ENCODE results near the gene COMTD1.

COMTD1 gene

GRCh38 chr10:75186310-75186709 lies 49.4 kb downstream of the COMTD1 start:
- Histone ChIP-seq H3K27ac (ENCODE audit: extremely low read depth, low read depth, low read length) (no peak overlapping the region), H3K36me3 (ENCODE audit: control insufficient read depth in 2 of 2, insufficient read depth in 1 of 2, low read length in 2 of 2) (no peaks in the 10 kb centered on the region), H3K9me3 (ENCODE audit: control insufficient read depth, insufficient read depth, low read depth, low read length) (no peaks in the 10 kb centered on the region), H3K4me1 (ENCODE audit: control insufficient read depth, insufficient read depth, low read length) (no peaks in the 10 kb centered on the region), H3K4me3 (ENCODE audit: low read depth, low read length) (no peak overlapping the region)
- ChIA-PET POLR2A (interaction anchor here (0.6 to 1.0 kb wide), 2 partner anchors 45 to 72 kb away, joined by 3 to 4 read pairs; no protein-coding TSS in a partner anchor), CTCF (interaction anchor here (0.5 to 3.0 kb wide), 5 partner anchors 20 to 1855 kb away, joined by 3 to 47 read pairs (median 3); partner anchors contain the start of gene COMTD1)
- TF ChIP-seq ZNF544 (tag by site-specific recombination; IDR thresholded peaks at IDR 0.05) (no peak), ZNF449 (tag by site-specific recombination; IDR thresholded peaks at IDR 0.05) (no peak), SALL2 (tag by site-specific recombination; IDR thresholded peaks at IDR 0.05; ENCODE audit: borderline replicate concordance) (no peak), EGR2 (tag by site-specific recombination; IDR thresholded peaks at IDR 0.05; ENCODE audit: low read depth) (no peak), ZNF175 (tag by site-specific recombination; IDR thresholded peaks at IDR 0.05) (no peak), MZF1 (tag by site-specific recombination; IDR thresholded peaks at IDR 0.05; ENCODE audit: borderline replicate concordance) (no peak), ZNF560 (tag by site-specific recombination; IDR thresholded peaks at IDR 0.05; ENCODE audit: borderline replicate concordance) (no peak), ZBTB8A (tag by site-specific recombination; IDR thresholded peaks at IDR 0.05) (no peak), ZBTB21 (tag by site-specific recombination; IDR thresholded peaks at IDR 0.05) (no peak), ZNF19 (tag by site-specific recombination; IDR thresholded peaks at IDR 0.05; ENCODE audit: low read depth) (no peak), CTCF (tag by site-specific recombination; IDR thresholded peaks at IDR 0.05) (no peak), ZNF580 (tag by site-specific recombination; IDR thresholded peaks at IDR 0.05) (no peak), TSHZ1 (tag by site-specific recombination; IDR thresholded peaks at IDR 0.05; ENCODE audit: borderline replicate concordance) (no peak), HOXD13 (CRISPR knock-in tag; IDR thresholded peaks at IDR 0.05; ENCODE audit: borderline replicate concordance) (no peak), ZFP37 (tag by site-specific recombination; IDR thresholded peaks at IDR 0.05) (no peak), ZNF26 (tag by site-specific recombination; IDR thresholded peaks at IDR 0.05) (no peak), ZNF621 (tag by site-specific recombination; IDR thresholded peaks at IDR 0.05) (no peak)

Data from HEK293 (cell line).